Measurements from ENCODE around the gene LAPTM5.

- TF ChIP-seq CTCF (IDR thresholded peaks at IDR 0.05) = no peak
- no peak for TF ChIP-seq EZH2 (IDR thresholded peaks at IDR 0.05)
- TF ChIP-seq EZH2phosphoT487 (IDR thresholded peaks at IDR 0.05) = no peak
Observed at GRCh38 chr1:30781906-30782305, 24.3 kb upstream of the LAPTM5 start.

Measured in neural progenitor cell (in vitro differentiated cells).